Type B pancreatic cell (in vitro differentiated cells): ENCODE data around the gene AGTPBP1. TPM values are rescaled to one million over a fixed set of nuclear protein-coding genes. Genes with fewer than 3 reads are reported as not detected.
A peak's percentile ranks its signal among the peaks of the same experiment; 100 is the strongest.

Source experiments
- DNase-seq: peaks from one replicate; pipeline ENCODE4 v3.0.0; 2021; ENCODE audit warnings: mixed read lengths; ENCODE audit not compliant: unreplicated experiment; ENCODE audit errors: extremely low spot score
- H3K27ac Mint-ChIP-seq: 2 replicates; pipeline ENCODE4 v1.8.0; 2021; ENCODE audit warnings: mild to moderate bottlenecking, mixed read lengths
- H3K27me3 Mint-ChIP-seq: 2 replicates; pipeline ENCODE4 v1.8.0; 2021; ENCODE audit warnings: mixed read lengths
- H3K36me3 Mint-ChIP-seq: 2 replicates; pipeline ENCODE4 v1.8.0; 2021; ENCODE audit warnings: mixed read lengths
- H3K4me1 Mint-ChIP-seq: one replicate; pipeline ENCODE4 v1.8.0; 2021; ENCODE audit warnings: mixed read lengths; ENCODE audit not compliant: unreplicated experiment
- H3K4me3 Mint-ChIP-seq: 2 replicates; pipeline ENCODE4 v1.8.0; 2021; ENCODE audit warnings: mild to moderate bottlenecking, mixed read lengths
- H3K9me3 Mint-ChIP-seq: 2 replicates; pipeline ENCODE4 v1.8.0; 2021; ENCODE audit warnings: mixed read lengths
- total RNA-seq: library from RNA; stranded (reverse); gene quantifications from 2 replicates; pipeline ENCODE4 v1.2.1, GENCODE V29; 2021; ENCODE audit warnings: low replicate concordance
- TF ChIP-seq, protein P1 (sequence below): fragments of 200-600 bp; sonication (generic); conservative IDR thresholded peaks from 2 replicates; pipeline ENCODE4 v1.5.0; 2021; ENCODE audit warnings: antibody characterized with exemption, mild to moderate bottlenecking

Gene AGTPBP1
- total RNA-seq, 1 donor from 2014 or later = 35.6 TPM

DNA sequence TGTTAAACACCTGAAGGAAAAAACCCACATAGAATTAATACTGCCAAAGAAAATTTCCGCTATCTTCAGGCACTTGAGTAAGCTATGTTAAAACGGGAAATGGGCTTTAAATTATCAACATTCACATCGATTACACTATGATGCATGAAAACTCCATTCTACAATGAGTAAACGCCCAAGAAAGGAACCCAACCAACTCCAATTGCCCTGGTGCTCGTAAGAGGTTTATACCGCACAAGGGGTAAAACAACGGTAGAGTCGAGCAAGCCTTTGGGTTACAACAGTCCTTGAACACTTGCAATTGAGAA lies 1.0 kb downstream of the AGTPBP1 start:
- Mint-ChIP-seq H3K36me3 (no peaks in the 10 kb centered on the region), H3K27ac (peak overlapping the region; percentile 94), H3K4me3 (peak overlapping the region; percentile 98), H3K9me3 (no peaks in the 10 kb centered on the region), H3K4me1 (peaks cover 11% of the 10 kb centered on the region), H3K27me3 (peaks cover 4% of the 10 kb centered on the region)
- TF ChIP-seq, protein P1, sequence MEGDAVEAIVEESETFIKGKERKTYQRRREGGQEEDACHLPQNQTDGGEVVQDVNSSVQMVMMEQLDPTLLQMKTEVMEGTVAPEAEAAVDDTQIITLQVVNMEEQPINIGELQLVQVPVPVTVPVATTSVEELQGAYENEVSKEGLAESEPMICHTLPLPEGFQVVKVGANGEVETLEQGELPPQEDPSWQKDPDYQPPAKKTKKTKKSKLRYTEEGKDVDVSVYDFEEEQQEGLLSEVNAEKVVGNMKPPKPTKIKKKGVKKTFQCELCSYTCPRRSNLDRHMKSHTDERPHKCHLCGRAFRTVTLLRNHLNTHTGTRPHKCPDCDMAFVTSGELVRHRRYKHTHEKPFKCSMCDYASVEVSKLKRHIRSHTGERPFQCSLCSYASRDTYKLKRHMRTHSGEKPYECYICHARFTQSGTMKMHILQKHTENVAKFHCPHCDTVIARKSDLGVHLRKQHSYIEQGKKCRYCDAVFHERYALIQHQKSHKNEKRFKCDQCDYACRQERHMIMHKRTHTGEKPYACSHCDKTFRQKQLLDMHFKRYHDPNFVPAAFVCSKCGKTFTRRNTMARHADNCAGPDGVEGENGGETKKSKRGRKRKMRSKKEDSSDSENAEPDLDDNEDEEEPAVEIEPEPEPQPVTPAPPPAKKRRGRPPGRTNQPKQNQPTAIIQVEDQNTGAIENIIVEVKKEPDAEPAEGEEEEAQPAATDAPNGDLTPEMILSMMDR = no peak
- DNase-seq = no peak

DNA sequence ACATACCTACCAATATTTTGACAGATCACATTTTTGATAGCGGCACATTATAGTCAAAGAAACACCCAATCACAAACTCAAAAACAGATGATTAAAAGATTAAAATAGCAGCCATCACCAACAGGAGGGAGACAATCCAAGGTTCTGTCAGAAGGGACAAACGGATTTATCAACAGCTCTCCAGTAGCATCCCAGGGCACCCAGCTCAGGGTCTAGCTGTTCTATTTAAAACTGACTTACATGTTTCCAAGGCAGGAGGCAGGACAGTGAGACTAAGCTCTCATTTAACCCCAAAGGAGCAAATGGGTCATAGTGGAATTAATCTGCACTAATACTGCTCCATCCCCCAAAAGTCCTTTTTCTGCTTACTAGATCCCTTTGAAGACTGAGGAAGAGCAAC lies 3.2 kb downstream of the AGTPBP1 start:
- Mint-ChIP-seq H3K27ac (no peak overlapping the region), H3K4me3 (peak overlapping the region; percentile 48), H3K27me3 (no peaks in the 10 kb centered on the region), H3K4me1 (peaks cover 10% of the 10 kb centered on the region), H3K9me3 (no peaks in the 10 kb centered on the region), H3K36me3 (peaks cover 4% of the 10 kb centered on the region)
- DNase-seq = no peak
- TF ChIP-seq, protein P1 = no peak

DNA sequence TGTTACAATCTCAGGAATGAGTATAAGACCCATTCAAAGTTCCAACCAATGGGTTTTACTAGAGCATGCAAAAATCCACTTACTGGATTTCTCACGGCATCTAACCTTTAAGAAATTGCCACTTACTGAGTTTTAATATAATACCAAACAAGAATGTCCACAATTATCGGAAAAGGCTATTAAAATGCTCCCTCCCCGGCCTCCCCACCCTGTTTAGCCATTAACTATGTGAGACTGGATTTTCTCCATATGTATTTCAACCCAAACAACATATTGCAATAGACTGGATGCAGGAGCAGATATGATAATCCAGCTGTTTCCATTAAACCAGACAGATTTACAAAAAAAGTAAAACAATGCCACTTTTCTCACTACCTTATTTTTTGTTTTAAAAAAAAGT lies 4.1 kb downstream of the AGTPBP1 start:
- Mint-ChIP-seq H3K27ac (no peak overlapping the region), H3K9me3 (no peaks in the 10 kb centered on the region), H3K36me3 (peaks cover 4% of the 10 kb centered on the region), H3K4me3 (no peak overlapping the region), H3K27me3 (no peaks in the 10 kb centered on the region), H3K4me1 (peaks cover 5% of the 10 kb centered on the region)
- DNase-seq = no peak
- TF ChIP-seq, protein P1 = no peak

DNA sequence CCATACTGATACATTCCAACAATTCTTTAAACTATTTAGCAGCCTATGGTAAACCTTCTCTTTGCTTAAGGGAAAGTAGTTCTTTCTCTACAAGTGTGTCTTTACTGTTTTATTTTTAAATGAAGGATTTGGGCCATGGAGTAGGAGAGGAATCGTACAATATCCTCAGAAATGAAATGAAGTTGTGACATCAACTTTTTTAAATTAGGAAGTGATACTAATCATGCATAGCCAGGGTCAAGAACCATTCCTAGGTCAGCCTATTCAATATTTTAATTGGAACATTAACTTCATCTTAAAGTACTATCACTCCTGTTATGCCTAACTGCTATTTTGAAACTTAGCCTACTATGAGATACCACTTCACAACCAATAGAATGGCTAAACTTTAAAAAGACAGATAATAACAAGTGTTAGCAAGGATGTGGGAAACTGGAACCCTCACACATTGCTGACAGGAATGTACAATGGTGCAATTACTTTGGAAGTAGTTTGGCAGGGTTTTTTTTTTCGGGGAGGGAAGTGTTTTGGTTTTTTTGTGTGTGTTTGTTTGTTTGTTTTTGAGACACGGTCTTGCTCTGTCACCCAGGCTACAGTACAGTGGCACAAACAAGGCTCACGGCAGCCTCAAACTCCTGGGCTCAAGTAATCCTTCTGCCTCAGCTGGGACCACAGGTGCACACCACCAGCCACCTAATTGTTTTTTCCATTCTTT lies 10.7 kb downstream of the AGTPBP1 start:
- Mint-ChIP-seq H3K9me3 (peaks cover 9% of the 10 kb centered on the region), H3K4me1 (no peaks in the 10 kb centered on the region), H3K36me3 (peaks cover 4% of the 10 kb centered on the region), H3K27me3 (no peaks in the 10 kb centered on the region), H3K4me3 (no peak overlapping the region), H3K27ac (no peak overlapping the region)
- TF ChIP-seq, protein P1 = no peak
- DNase-seq = no peak

DNA sequence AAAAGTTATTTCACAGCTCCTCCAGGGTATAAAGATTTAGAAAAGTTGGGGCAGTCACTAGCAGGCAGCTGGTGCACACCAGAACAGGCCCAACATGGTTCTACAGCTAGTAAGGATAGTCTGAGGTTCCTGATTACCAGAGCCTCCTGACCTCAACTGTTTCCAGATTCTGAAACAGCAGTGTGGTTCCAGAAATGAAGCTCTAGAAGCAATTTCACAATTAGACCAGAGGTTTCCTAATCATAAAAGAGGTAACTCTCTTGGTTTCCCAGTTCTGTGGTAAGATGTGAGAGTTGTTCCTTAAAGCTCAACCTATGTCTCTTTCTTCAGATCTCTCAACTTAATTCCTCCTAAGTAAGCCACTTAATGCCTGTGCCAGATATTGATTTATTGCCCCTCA lies 11.9 kb downstream of the AGTPBP1 start:
- DNase-seq = no peak
- Mint-ChIP-seq H3K4me3 (no peak overlapping the region), H3K4me1 (no peaks in the 10 kb centered on the region), H3K9me3 (peaks cover 9% of the 10 kb centered on the region), H3K36me3 (peaks cover 4% of the 10 kb centered on the region), H3K27ac (no peak overlapping the region), H3K27me3 (no peaks in the 10 kb centered on the region)
- TF ChIP-seq, protein P1 = no peak
